AG09309 (cell line): Measurements from ENCODE around the gene RANGRF.

Source experiments
- DNase-seq: peaks from one replicate; pipeline ENCODE4 v3.0.0-alpha.2; 2010; ENCODE audit warnings: low read depth
- H3K4me3 ChIP-seq: 2 replicates; pipeline ENCODE4 v1.5.1; 2011; ENCODE audit warnings: mild to moderate bottlenecking, low read depth, low read length, moderate library complexity; ENCODE audit not compliant: control insufficient read depth
- CTCF ChIP-seq: IDR thresholded peaks from 2 replicates; pipeline ENCODE4 v1.5.1; 2011; ENCODE audit warnings: mild to moderate bottlenecking, low read depth, low read length, inconsistent platforms; ENCODE audit not compliant: insufficient read depth, control insufficient read depth; ENCODE audit errors: missing control alignments

Gene RANGRF

DNA sequence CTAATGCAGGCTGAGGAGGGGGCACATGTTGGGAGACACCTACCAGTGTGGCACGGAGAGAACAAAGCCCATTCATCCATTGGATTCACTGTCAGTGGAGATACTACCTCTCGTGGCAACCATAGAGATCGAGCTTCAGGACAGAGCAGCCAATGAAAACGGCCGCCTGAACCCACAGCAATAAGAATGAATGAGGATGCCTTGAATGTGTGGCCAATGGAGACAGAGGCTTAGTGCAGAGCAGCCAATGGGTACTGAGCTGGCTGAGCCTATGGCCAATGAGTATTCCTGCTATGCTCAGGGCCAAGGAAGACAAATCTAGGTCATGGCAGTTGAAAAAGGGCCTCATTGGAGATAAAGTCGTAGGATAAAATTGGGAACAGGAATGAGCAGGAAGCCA is 32.5 kb downstream of the RANGRF start:
- no peak for DNase-seq
- H3K4me3 ChIP-seq = no peak overlapping the region
- no peak for TF ChIP-seq CTCF

DNA sequence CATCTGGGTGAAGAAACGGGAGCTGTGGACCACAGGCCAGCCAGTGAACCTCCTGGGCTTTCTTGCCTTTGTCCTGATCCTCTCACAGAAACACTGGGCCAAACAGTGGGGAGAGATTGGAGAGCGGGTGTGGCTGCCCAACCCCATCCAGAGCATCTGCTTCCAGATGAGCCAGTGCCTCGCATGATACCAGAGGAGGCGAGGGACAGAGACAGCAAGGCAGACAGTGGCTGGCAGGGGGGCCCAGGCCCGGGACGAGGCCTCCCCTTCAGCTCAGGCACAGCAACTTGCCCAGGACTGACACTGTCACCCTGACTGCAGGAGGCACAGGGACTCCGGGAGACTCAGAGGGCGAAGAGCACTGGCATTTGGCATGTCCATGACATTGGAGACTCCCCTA is 33.6 kb downstream of the RANGRF start:
- no peak overlapping the region for H3K4me3 ChIP-seq
- DNase-seq = no peak
- no peak for TF ChIP-seq CTCF

- DNase-seq = no peak
- TF ChIP-seq CTCF = no peak
- H3K4me3 ChIP-seq = no peak overlapping the region
These were observed 35.7 kb downstream of the RANGRF start for GRCh38 chr17:8324132-8324531.

DNA sequence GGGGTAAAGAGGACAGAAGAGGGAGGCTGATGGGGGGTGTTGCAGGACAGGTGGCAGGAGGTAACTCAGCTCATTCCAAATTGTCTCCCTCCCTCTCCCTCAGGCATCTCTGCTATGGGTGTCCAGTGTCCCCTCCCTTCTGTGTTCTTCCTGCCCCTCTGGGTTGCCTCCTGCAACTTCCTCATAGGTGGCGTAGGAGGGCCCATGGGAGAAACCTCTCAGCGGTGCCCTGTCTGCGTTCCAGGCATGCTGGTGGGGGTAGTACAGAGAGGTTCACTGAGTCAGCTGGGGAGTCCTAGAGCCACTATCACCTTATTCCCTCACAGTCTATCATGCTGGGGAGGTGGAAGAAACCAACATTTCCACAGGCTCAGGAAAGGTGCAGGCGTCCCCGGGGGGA is 36.5 kb downstream of the RANGRF start:
- DNase-seq = no peak
- no peak overlapping the region for H3K4me3 ChIP-seq
- TF ChIP-seq CTCF = no peak

- DNase-seq = no peak
- peak overlapping the region; percentile 38 for H3K4me3 ChIP-seq
- no peak for TF ChIP-seq CTCF
These were observed 38.2 kb downstream of the RANGRF start for GRCh38 chr17:8326511-8327302.

- peak overlapping the region; percentile 38 for H3K4me3 ChIP-seq
- TF ChIP-seq CTCF = no peak
- DNase-seq = no peak
These were observed 38.8 kb downstream of the RANGRF start for GRCh38 chr17:8327303-8327649.

GRCh38 chr17:8332128-8332527 is 43.7 kb downstream of the RANGRF start:
- no peak for TF ChIP-seq CTCF
- DNase-seq = no peak
- no peak overlapping the region for H3K4me3 ChIP-seq
